MM.1S (cell line): ENCODE measurements around the gene COL12A1.

Source experiments
- EZH2 ChIP-seq: fragments of 300-600 bp; sonication (generic); optimal IDR thresholded peaks from 2 replicates; pipeline ENCODE3; 2017; ENCODE audit warnings: low read depth, mild to moderate bottlenecking, antibody characterized with exemption, low read length, mixed read lengths
- EZH2phosphoT487 ChIP-seq: fragments of 300-600 bp; sonication (generic); IDR thresholded peaks from 2 replicates; pipeline ENCODE4 v1.6.1; 2018; ENCODE audit warnings: antibody characterized with exemption, low read length
- TF ChIP-seq, protein P1 (sequence below): fragments of 300-600 bp; sonication (generic); IDR thresholded peaks from 2 replicates; pipeline ENCODE4 v1.5.1; 2016; ENCODE audit warnings: antibody characterized with exemption, low read length, mixed read lengths

DNA sequence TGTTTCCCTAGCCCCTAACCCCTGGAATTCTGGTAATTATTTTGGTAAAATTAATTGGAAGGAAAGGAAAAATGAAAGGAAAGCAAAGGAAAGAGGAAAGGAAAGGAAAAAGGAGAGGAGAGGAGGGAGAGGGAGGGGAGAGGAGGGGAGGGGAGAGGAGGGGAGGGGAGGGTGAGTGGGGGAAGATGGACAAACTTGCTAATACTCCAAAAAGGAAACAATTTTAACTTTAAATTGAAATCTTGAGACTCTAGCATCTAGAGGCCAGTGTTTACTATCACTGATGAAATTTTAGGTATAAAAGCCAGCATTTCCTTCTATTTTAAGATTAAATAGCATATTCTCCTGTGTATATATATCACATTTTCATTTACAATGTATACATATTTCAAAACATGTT is 156.5 kb downstream of the COL12A1 start:
- TF ChIP-seq, protein P1, sequence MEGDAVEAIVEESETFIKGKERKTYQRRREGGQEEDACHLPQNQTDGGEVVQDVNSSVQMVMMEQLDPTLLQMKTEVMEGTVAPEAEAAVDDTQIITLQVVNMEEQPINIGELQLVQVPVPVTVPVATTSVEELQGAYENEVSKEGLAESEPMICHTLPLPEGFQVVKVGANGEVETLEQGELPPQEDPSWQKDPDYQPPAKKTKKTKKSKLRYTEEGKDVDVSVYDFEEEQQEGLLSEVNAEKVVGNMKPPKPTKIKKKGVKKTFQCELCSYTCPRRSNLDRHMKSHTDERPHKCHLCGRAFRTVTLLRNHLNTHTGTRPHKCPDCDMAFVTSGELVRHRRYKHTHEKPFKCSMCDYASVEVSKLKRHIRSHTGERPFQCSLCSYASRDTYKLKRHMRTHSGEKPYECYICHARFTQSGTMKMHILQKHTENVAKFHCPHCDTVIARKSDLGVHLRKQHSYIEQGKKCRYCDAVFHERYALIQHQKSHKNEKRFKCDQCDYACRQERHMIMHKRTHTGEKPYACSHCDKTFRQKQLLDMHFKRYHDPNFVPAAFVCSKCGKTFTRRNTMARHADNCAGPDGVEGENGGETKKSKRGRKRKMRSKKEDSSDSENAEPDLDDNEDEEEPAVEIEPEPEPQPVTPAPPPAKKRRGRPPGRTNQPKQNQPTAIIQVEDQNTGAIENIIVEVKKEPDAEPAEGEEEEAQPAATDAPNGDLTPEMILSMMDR, result no peak
- TF ChIP-seq EZH2, result no peak
- TF ChIP-seq EZH2phosphoT487, result no peak
